HEK293 (cell line): ENCODE results near the gene SYNJ2.
A peak's percentile ranks its signal among the peaks of the same experiment; 100 is the strongest.
"Not testable (repeated sequence)": the region's sequence is repeated elsewhere in the genome, so short reads cannot be mapped to it uniquely, and the experiment has no call there.

Experiments used
- CTCF ChIA-PET: fragments of 350-600 bp; formaldehyde crosslinking; extraction: SDS; loops from one replicate; lab custom pipeline; 2021; ENCODE audit warnings: antibody characterized with exemption; lab: Yijun Ruan, JAX
- POLR2A ChIA-PET: fragments of 300-600 bp; formaldehyde crosslinking; extraction: SDS; loops from one replicate; lab custom pipeline; 2020; ENCODE audit warnings: antibody characterized with exemption, inconsistent platforms; lab: Yijun Ruan, JAX
- H3K27ac ChIP-seq: fragments of 200-500 bp; sonication (Bioruptor generic); 2 replicates; pipeline ENCODE4 v1.5.1; 2014; ENCODE audit warnings: low read depth, low read length, control low read depth, inconsistent platforms; ENCODE audit errors: extremely low read depth
- H3K36me3 ChIP-seq, 2 experiments: fragments of 200-500 bp in 1 of 2; sonication (Bioruptor generic) in 1 of 2; 1 replicate in 1 of 2; 2 replicates in 1 of 2; pipeline ENCODE4 v1.5.1; 2014 to 2017; ENCODE audit warnings: inconsistent platforms in 2 of 2, low read length in 2 of 2; ENCODE audit not compliant: control insufficient read depth in 2 of 2, insufficient read depth in 1 of 2
- H3K4me1 ChIP-seq: fragments of 200-500 bp; sonication (Bioruptor generic); 2 replicates; pipeline ENCODE4 v1.5.1; 2014; ENCODE audit warnings: mild to moderate bottlenecking, low read length, inconsistent platforms; ENCODE audit not compliant: control insufficient read depth, insufficient read depth
- H3K4me3 ChIP-seq: 2 replicates; pipeline ENCODE4 v1.5.1; 2011; ENCODE audit warnings: low read depth, mild to moderate bottlenecking, control low read depth, low read length, moderate library complexity
- H3K9me3 ChIP-seq: fragments of 200-500 bp; sonication (Bioruptor generic); 2 replicates; pipeline ENCODE4 v1.5.1; 2014; ENCODE audit warnings: low read depth, low read length, inconsistent platforms; ENCODE audit not compliant: control insufficient read depth, insufficient read depth
- CTCF ChIP-seq: fragments of 450-650 bp; formaldehyde crosslinking; IDR thresholded peaks from 2 replicates; pipeline ENCODE4 v1.5.1; 2016; ENCODE audit warnings: missing biosample characterization, missing genetic modification characterization
- GLI2 ChIP-seq: fragments of 450-650 bp; formaldehyde crosslinking; IDR thresholded peaks from 2 replicates; pipeline ENCODE4; 2017; ENCODE audit warnings: missing biosample characterization, missing genetic modification characterization, low read depth, borderline replicate concordance
- PBX3 ChIP-seq: sonication (generic); formaldehyde crosslinking; IDR thresholded peaks from 2 replicates; pipeline ENCODE4 v1.8.1; 2022; ENCODE audit warnings: mild to moderate bottlenecking, moderate library complexity, missing genetic modification reagents
- PRDM4 ChIP-seq: fragments of 450-650 bp; formaldehyde crosslinking; IDR thresholded peaks from 2 replicates; pipeline ENCODE4 v1.5.1; 2017; ENCODE audit warnings: missing biosample characterization, missing genetic modification characterization
- RBAK ChIP-seq: fragments of 450-650 bp; formaldehyde crosslinking; IDR thresholded peaks from 2 replicates; pipeline ENCODE4 v1.5.1; 2016; ENCODE audit warnings: missing biosample characterization, missing genetic modification characterization
- SALL2 ChIP-seq: fragments of 450-650 bp; formaldehyde crosslinking; IDR thresholded peaks from 2 replicates; pipeline ENCODE4 v1.5.0; 2017; ENCODE audit warnings: missing biosample characterization, mild to moderate bottlenecking, missing genetic modification characterization, borderline replicate concordance
- ZNF146 ChIP-seq: fragments of 450-650 bp; formaldehyde crosslinking; IDR thresholded peaks from 2 replicates; pipeline ENCODE4 v1.5.1; 2016; ENCODE audit warnings: missing biosample characterization, missing genetic modification characterization
- ZNF155 ChIP-seq: fragments of 450-650 bp; formaldehyde crosslinking; IDR thresholded peaks from 2 replicates; pipeline ENCODE4 v1.5.1; 2016; ENCODE audit warnings: missing biosample characterization, missing genetic modification characterization
- ZNF24 ChIP-seq: fragments of 450-650 bp; formaldehyde crosslinking; IDR thresholded peaks from 2 replicates; pipeline ENCODE4 v1.5.1; 2016; ENCODE audit warnings: missing biosample characterization, missing genetic modification characterization
- ZNF555 ChIP-seq: fragments of 450-650 bp; formaldehyde crosslinking; conservative IDR thresholded peaks from 2 replicates; pipeline ENCODE4 v1.5.1; 2017; ENCODE audit warnings: missing biosample characterization, mild to moderate bottlenecking, missing genetic modification characterization, inconsistent platforms
- ZNF626 ChIP-seq: fragments of 450-650 bp; sonication (Bioruptor Pico); formaldehyde crosslinking; IDR thresholded peaks from 2 replicates; pipeline ENCODE4 v1.5.1; 2018; ENCODE audit warnings: missing biosample characterization, missing genetic modification characterization, inconsistent platforms
- ZNF654 ChIP-seq: fragments of 450-650 bp; formaldehyde crosslinking; IDR thresholded peaks from 2 replicates; pipeline ENCODE4 v1.5.1; 2016; ENCODE audit warnings: low read depth, missing biosample characterization, missing genetic modification characterization

Gene SYNJ2

GRCh38 chr6:157946053-157946617, 35.5 kb upstream of the SYNJ2 start (continued):
- TF ChIP-seq ZNF626 (tag by site-specific recombination) (no peak), ZNF24 (no peak), PBX3 (CRISPR knock-in tag) (no peak), RBAK (tag by site-specific recombination) (no peak), GLI2 (tag by site-specific recombination) (no peak), ZNF555 (tag by site-specific recombination) (no peak), SALL2 (tag by site-specific recombination) (no peak), ZNF654 (tag by site-specific recombination) (no peak)
- TF ChIP-seq, all 188 proteins: peak for 0

- no peaks in the 10 kb centered on the region for H3K9me3 ChIP-seq
- H3K4me1 ChIP-seq: no peaks in the 10 kb centered on the region
- no peak overlapping the region for H3K27ac ChIP-seq
- H3K36me3 ChIP-seq: peaks cover 6 to 34% of the 10 kb centered on the region in 2 experiments; a peak in 2 of 3 replicates
- ChIA-PET POLR2A (no interaction called here), CTCF (interaction anchor here (0.6 to 2.3 kb wide), 16 partner anchors 10 to 632 kb away, joined by 3 to 9 read pairs (median 4); partner anchors contain the start of gene SYNJ2)
- H3K4me3 ChIP-seq: no peak overlapping the region
- TF ChIP-seq ZNF155 (tag by site-specific recombination) (no peak), ZNF654 (tag by site-specific recombination) (peak; percentile 72), CTCF (tag by site-specific recombination) (peak; percentile 79), PRDM4 (tag by site-specific recombination) (0 out of 2 replicates have a peak, but pooled peaks have one; percentile 56)
These were observed 34.7 kb upstream of the SYNJ2 start for GRCh38 chr6:157946865-157947532.

GRCh38 chr6:157950899-157951298, 30.8 kb upstream of the SYNJ2 start:
- H3K27ac ChIP-seq, H3K36me3 ChIP-seq, H3K9me3 ChIP-seq, POLR2A ChIA-PET, H3K4me1 ChIP-seq, H3K4me3 ChIP-seq: not testable (repeated sequence)
- CTCF ChIA-PET: interaction anchor here (1.6 kb wide), 1 partner anchor 75 kb away, joined by 8 read pairs; no protein-coding TSS in a partner anchor
- TF ChIP-seq ZNF146 (tag by site-specific recombination): peak; percentile 23; the same call in 1 of the 2 replicates
